Lower lobe of right lung (tissue), 2 donors: Measurements from ENCODE around the gene PON3. TPM values are rescaled to one million over a fixed set of nuclear protein-coding genes. Genes with fewer than 3 reads are reported as not detected.

ENCODE experiments used
- ATAC-seq, 2 donors: fragments of 200-7000 bp; cut with Tn5 transposase; one replicate each; pipeline ENCODE4 v1.9.1; 2020 to 2022; ENCODE audit warnings: mild to moderate bottlenecking in 2 of 2, moderate library complexity in 2 of 2
- DNase-seq: peaks from one replicate; pipeline ENCODE4 v3.0.0-alpha.2; 2020
- H3K27ac ChIP-seq: fragments of 200-600 bp; one replicate; pipeline ENCODE4 v1.8.0; 2022
- H3K27me3 ChIP-seq: fragments of 200-600 bp; one replicate; pipeline ENCODE4 v1.8.0; 2022; ENCODE audit warnings: low read depth
- H3K36me3 ChIP-seq: fragments of 200-600 bp; one replicate; pipeline ENCODE4 v1.8.0; 2022; ENCODE audit warnings: mild to moderate bottlenecking
- H3K4me1 ChIP-seq: fragments of 200-600 bp; one replicate; pipeline ENCODE4 v1.8.0; 2022
- H3K4me3 ChIP-seq: fragments of 200-600 bp; one replicate; pipeline ENCODE4 v1.8.0; 2022; ENCODE audit warnings: mild to moderate bottlenecking
- H3K9me3 ChIP-seq: fragments of 200-600 bp; one replicate; pipeline ENCODE4 v1.8.0; 2022
- intact Hi-C: fragments of 100-400 bp; cut with DNase I; formaldehyde crosslinking; loops from one replicate; pipeline ENCODE4 v1.11.0; 2022
- total RNA-seq: library from RNA; stranded (reverse); fragmentation: NEBNext Ultra II Directional; extraction: Animal tissue kit (Norgen Biotek cat#: 25700); gene quantifications from one replicate; pipeline ENCODE4 v1.2.1, GENCODE V29; 2021
- TF ChIP-seq, protein P1 (sequence below): fragments of 200-600 bp; IDR thresholded peaks from one replicate; pipeline ENCODE4 v1.8.0; 2022; ENCODE audit warnings: antibody characterized with exemption, mild to moderate bottlenecking
- donor health status: DM: no; HTN: yes; CAD: no; lungs with severe emphysema.

The PON3 gene
- total RNA-seq, 1 donor from 2014 or later: 25.6 TPM

- ATAC-seq: peak in 1 of 2 donors; percentile 40
- Histone ChIP-seq H3K9me3 (no peaks in the 10 kb centered on the region), H3K27ac (no peak overlapping the region), H3K4me3 (peak overlapping the region; percentile 63), H3K4me1 (no peaks in the 10 kb centered on the region), H3K36me3 (no peaks in the 10 kb centered on the region), H3K27me3 (no peaks in the 10 kb centered on the region)
- TF ChIP-seq, protein P1, sequence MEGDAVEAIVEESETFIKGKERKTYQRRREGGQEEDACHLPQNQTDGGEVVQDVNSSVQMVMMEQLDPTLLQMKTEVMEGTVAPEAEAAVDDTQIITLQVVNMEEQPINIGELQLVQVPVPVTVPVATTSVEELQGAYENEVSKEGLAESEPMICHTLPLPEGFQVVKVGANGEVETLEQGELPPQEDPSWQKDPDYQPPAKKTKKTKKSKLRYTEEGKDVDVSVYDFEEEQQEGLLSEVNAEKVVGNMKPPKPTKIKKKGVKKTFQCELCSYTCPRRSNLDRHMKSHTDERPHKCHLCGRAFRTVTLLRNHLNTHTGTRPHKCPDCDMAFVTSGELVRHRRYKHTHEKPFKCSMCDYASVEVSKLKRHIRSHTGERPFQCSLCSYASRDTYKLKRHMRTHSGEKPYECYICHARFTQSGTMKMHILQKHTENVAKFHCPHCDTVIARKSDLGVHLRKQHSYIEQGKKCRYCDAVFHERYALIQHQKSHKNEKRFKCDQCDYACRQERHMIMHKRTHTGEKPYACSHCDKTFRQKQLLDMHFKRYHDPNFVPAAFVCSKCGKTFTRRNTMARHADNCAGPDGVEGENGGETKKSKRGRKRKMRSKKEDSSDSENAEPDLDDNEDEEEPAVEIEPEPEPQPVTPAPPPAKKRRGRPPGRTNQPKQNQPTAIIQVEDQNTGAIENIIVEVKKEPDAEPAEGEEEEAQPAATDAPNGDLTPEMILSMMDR: no peak
- intact Hi-C loops: no loop called here
- no peak for DNase-seq
These were observed 2.2 kb upstream of the PON3 start for GRCh38 chr7:95398155-95398940.

GRCh38 chr7:95397381-95397780 is 1.2 kb upstream of the PON3 start:
- TF ChIP-seq, protein P1: no peak
- H3K36me3 ChIP-seq: no peaks in the 10 kb centered on the region
- no peaks in the 10 kb centered on the region for H3K9me3 ChIP-seq
- no peak for DNase-seq
- H3K27me3 ChIP-seq: no peaks in the 10 kb centered on the region
- peak overlapping the region; percentile 80 for H3K27ac ChIP-seq
- intact Hi-C loops: no loop called here
- peak overlapping the region; percentile 63 for H3K4me3 ChIP-seq
- peak in 1 of 2 donors; percentile 2 for ATAC-seq
- H3K4me1 ChIP-seq: no peaks in the 10 kb centered on the region

GRCh38 chr7:95395755-95396135 is 430 bp downstream of the PON3 start:
- H3K27me3 ChIP-seq: no peaks in the 10 kb centered on the region
- H3K4me3 ChIP-seq: peak overlapping the region; percentile 63
- TF ChIP-seq, protein P1: no peak
- H3K27ac ChIP-seq: peak overlapping the region; percentile 80
- H3K9me3 ChIP-seq: no peaks in the 10 kb centered on the region
- intact Hi-C loops: no loop called here
- no peaks in the 10 kb centered on the region for H3K36me3 ChIP-seq
- no peaks in the 10 kb centered on the region for H3K4me1 ChIP-seq
- peak in 1 of 2 donors; percentile 8 for ATAC-seq
- no peak for DNase-seq

DNA sequence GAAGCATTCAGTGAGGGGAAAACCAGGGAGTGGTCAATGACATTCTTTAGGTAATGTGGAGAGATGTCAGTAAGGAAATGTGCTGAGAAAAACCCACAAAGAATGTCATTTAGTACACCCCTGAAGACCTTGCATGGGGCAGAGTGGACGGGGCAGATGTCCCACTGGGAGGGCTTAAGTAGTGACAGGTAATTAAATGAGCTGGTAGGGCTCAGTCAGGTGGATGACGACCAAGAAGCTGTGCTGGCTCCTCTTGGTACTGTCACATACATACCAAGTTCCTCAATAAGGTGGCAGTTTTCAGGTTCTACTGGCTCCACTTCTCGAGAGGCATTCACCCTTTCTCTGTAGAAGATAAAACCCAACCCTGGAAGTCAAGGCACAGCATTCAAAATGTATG is 1.8 kb downstream of the PON3 start:
- Histone ChIP-seq H3K36me3 (no peaks in the 10 kb centered on the region), H3K27ac (no peak overlapping the region), H3K4me3 (no peak overlapping the region), H3K27me3 (no peaks in the 10 kb centered on the region), H3K9me3 (no peaks in the 10 kb centered on the region), H3K4me1 (no peaks in the 10 kb centered on the region)
- TF ChIP-seq, protein P1: no peak
- intact Hi-C loops: no loop called here
- no peak for DNase-seq
- no peak for ATAC-seq

DNA sequence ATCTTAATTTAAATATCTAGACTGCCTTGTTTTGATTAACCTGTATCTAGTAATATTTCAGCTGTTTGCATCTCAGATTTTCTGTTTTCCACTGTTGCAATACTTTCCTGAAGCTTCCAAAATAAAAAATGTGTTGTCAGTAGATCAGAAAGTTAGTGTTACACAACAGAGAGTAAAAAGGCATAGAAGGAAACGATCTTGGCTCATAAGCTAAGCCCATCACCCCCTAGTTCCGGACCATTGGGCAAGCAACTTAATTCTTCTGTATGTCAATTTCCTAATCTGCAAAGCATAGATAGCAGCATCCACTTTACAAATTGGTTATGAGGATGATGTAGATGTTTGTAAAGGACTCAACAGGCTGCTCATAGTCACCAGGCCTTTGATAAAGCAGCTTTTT is 4.4 kb downstream of the PON3 start:
- no peak overlapping the region for H3K4me3 ChIP-seq
- TF ChIP-seq, protein P1: no peak
- intact Hi-C loops: no loop called here
- no peaks in the 10 kb centered on the region for H3K4me1 ChIP-seq
- no peaks in the 10 kb centered on the region for H3K9me3 ChIP-seq
- H3K27me3 ChIP-seq: no peaks in the 10 kb centered on the region
- no peak overlapping the region for H3K27ac ChIP-seq
- H3K36me3 ChIP-seq: no peaks in the 10 kb centered on the region
- no peak for ATAC-seq
- DNase-seq: no peak
